ENCODE measurements around the gene TWIST2.

TWIST2 gene

GRCh38 chr2:238905224-238905623 is 57.3 kb downstream of the TWIST2 start:
- no peak for DNase-seq (ENCODE audit: low read depth)

- no peak for DNase-seq (ENCODE audit: low read depth)
These were observed 57.8 kb downstream of the TWIST2 start for GRCh38 chr2:238905644-238906043.

DNA sequence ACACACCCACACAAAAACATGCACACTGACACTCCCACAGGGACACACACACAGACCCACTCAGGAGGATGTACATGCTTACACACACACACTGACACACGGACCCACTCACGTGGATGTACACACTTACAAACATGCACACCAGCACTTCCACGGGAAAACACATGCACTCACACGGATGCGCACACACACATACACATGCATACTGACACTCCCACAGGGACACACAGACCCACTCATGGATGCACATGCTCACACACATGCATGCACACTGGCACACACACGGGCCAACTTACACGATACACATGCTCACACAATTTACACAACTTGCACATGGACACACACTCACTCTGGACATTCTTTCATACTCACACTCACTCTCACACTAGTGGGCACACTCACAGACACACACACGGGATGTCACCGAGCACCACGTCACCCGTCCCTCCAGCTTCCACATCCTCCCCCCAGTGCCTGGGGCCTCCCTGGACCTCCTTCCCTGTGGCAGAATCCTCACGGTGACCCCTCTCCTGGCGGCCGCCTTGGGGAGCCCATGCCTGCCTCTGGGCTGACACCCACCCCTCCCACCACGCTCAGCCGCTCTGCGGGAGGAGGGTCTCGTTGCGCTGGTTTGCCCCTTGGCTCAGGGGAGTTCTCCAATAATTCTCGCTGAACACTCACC is 58.5 kb downstream of the TWIST2 start:
- no peak for DNase-seq (ENCODE audit: low read depth)

DNA sequence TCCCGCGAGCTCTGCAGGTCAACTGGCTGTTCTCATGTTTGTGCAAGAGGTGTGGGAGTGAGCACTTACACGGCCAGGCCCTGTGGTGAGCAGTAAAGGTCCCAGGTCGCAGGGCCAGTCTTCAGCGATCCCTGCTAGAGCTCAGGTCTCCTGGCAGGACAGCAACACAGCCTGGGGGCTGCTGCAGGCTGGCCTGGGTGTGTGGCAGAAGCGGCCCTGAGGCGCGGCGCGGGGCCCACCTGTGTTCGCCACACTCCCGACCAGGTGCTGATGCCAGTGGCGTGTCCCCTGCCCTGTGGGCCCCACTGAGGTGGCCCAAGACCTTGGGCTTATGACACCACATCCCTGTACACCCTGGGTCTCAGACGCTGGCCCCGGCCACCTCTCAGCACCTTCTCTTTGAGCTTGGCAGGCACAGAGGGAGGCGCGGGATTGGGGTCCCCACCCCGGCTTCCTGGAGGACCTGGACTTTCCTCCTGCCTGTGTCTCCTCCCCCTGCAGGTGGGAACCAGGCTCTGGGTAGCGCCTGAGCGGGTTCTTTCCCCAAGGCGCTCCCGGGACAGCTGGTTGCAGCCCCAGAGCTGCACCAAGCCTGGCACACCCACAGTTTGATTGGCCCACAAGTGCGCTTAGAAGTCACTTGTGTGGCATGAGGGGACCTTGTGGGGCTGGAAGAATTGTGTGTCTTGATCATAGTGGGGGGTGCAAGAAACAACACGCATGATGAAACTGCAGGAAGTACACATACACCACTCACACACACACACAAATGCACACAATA is 59.2 kb downstream of the TWIST2 start:
- no peak for DNase-seq (ENCODE audit: low read depth)

GRCh38 chr2:238907717-238908173 is 59.9 kb downstream of the TWIST2 start:
- no peak for DNase-seq (ENCODE audit: low read depth)

DNA sequence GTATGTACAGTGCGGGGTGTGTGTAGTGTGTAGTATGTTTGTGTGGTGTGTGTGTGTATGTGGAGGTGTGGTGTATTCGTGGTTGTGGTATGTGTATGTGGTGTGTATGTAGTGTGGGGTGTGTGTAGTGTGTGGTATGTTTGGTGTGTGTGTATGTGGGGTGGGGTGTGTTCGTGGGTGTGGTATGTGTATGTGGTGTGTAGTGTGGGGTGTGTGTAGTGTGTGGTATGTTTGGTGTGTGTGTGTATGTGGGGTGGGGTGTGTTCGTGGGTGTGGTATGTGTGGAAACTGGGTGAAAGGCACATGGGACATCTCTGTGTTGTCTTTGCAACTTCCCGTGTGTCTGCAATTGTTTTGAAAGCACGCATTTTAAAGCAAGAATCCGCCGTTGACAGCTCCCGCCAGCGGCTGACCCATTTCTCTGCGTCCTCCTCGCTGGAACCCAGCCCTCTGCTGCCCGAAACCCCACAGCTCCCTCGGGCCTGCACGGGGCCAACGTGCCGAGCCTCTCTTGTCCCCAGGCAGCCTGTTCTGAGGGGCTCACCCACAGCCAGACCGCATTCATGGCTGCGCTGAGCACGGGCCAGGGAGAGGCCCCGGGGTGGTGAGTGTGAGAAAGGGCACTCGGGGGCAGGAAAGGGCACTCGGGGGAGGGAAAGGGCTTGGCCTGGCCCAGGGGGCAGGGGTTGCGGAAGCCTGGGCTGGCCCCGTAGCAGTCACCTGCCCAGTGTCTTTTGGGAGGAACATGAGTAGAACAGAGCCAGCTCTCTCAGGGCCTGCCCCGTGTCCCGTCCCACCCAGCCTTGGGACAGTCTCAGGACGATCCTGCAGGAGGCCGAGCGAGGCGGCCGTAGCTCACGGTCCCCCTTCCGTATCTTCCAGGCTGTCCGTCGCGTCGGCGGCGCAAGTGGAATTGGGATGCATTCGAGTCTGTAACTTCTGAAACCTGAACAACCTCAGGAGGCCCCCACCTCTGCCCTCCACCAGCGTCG is 61.4 kb downstream of the TWIST2 start:
- no peak for DNase-seq (ENCODE audit: low read depth)

DNA sequence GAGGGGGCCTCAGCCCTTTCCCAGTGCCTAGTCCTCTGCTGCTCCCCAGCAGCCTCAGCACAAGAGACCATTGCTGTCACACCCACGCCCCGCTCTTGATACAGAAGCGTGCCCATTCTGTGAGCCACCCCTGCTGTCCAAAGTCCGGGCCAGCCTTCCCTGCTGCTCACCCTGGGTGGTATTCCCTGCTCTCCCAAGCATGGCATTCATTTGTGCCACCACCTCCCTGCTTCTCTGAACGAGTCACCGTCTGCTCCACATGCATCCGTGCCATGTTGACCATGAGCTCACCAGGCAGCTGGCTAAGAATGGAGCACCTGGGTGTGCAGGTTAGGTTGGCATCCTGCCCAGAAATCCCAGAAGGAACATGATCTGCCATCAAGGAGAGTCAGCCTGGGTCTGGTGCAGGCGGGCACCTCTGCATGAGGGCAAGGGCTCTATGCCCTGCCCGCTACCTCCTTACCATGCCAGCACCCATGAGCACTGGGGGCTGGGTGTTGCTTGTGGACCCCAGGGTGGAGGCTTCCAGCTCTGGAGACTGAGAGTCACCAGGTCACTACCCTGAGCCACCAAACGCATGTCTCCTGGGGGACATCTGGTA is 63.0 kb downstream of the TWIST2 start:
- no peak for DNase-seq (ENCODE audit: low read depth)

GRCh38 chr2:238911376-238912227 is 63.7 kb downstream of the TWIST2 start:
- no peak for DNase-seq (ENCODE audit: low read depth)

GRCh38 chr2:238912228-238912915 is 64.5 kb downstream of the TWIST2 start:
- no peak for DNase-seq (ENCODE audit: low read depth)

DNA sequence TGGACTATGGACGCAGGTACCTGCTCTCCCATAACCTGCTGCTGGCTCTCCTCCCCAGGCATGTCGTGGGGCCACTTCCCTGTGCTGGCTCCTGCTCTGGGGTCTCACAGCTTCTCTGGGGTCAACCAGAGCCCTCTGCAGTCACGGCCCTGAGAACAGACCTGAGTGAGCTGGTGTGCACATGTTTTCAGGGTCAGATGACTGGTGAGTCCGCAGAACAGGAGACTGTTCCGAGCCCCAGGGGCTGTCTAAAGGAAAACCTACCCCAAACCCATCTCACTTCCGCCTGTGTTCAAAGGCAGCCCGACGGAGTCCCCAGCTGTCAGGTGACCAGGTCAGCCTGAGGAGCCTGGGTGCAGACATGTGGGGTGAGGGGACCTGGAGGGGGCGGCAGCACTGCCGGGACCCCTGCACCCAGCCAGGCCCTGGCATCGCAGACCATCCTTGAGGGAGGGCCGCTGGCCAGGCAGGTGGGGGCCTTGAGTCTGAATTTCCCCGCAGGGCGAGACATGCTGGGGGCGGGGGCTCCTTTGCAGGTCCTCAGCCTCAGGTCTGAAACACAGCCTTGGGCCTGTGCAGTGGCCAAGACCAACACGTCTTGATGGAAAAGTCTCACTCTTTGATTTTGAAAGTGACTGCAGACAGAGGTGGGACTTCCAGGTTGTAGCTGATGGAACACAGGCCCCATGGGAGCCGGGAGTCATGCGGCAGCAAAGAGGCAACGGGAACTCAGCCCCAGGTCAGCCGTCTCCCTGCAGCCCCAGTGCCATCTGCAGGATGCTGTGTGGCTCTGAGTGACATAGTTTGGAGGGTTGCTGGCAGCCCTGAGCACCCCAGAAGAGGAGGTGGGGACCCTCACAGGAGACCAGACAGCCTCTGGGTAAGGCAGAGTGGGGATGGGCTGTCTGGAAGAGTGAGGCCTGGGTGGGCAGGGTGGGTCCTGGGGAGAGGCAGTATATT is 65.3 kb downstream of the TWIST2 start:
- no peak for DNase-seq (ENCODE audit: low read depth)

DNA sequence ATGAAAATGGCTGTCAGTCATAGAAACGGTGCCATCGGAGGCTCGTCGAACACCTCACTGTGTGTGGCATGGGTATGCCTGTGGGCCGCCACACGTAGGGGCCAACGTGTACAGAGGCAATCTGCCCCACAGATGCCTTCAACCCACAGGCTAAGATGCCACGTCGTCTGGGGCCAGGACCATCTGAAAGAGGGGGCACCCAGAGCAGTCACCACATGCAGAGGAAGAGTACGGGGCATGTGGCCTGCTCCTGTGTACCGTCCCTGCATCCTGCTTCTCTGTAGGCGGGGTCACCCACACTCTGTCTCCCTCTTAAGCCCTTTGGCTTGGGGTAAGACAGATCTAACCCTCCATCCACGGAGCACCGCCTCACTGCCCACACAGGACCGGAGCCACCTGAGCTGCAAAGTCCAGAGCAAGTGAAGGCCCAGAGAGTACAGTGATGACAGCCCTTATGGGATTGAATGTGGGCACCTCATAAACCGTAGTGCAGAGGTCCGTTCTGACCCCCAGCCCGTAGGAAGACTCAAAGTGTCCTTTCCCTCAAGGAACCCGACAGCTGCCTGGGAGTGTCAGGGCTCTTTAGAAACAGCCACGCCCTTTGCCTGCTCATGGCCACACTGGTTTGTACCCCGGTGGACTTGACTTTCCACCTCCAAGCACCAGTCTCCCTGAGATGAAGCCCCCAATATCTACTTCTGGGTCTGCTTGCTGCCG is 66.2 kb downstream of the TWIST2 start:
- no peak for DNase-seq (ENCODE audit: low read depth)

DNA sequence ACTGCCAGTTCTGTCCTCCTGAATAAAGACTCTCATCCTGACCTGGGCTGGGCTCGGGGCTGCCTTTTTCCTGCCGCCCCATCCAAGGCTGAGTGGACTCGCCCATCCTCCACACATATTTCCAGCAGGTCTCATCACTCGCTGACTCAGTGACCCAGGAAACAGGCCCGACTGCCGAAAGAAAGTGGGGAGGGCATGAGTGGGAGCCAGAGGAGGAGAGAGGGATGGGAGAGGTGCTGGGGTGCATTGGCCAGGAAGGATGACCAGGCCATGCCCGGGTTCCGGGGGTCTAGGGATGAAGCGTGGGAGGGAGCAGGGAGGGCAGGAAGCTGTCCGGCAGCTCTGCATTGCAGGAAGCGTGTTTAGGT is 66.7 kb downstream of the TWIST2 start:
- DNase-seq (ENCODE audit: low read depth) = no peak

DNA sequence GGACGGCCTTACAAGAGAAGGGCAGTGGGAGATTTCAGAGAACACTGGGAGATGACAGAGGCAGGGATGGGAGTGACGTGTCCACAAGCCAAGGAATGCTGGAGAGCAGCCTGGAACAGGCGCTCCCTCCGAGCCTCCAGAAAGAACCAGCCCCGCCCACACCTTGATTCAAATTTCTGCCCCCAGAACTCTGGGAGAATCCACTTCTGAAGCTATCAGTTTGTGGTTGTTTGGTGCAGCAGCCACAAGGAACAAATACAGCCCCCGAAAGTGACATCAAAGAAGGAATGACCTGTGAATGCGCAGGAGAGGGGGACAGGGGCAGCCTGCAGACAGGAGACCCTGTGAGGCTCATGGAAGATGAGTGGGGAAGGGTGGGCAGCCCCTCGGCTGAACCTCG is 67.3 kb downstream of the TWIST2 start:
- no peak for DNase-seq (ENCODE audit: low read depth)

GRCh38 chr2:238915596-238915995 is 67.7 kb downstream of the TWIST2 start:
- no peak for DNase-seq (ENCODE audit: low read depth)

- no peak for DNase-seq (ENCODE audit: low read depth)
These were observed 68.4 kb downstream of the TWIST2 start for GRCh38 chr2:238916176-238916874.

- DNase-seq (ENCODE audit: low read depth) = no peak
These were observed 69.1 kb downstream of the TWIST2 start for GRCh38 chr2:238916875-238917590.

DNA sequence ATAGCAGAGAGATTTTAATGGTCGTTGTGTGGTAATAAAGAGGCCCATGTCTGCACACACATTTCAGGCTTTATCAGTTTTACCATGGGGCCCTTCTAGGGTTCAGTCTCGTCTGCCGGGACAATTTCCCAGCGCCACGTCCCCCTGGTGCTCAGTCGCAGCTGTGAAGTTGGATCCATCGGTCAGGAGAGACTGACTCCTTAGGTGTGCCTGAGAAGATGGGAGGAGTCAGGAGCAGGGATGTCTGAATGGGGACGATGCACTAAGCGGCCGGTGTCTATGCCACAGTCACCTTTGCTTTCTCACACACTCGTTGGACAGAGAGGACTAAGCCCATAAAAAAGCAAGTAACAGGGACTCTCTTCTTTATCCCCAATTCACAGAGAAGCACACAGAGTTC is 71.4 kb downstream of the TWIST2 start:
- DNase-seq (ENCODE audit: low read depth) = no peak
